Measurements from ENCODE around the gene RASGEF1B. TPM values are rescaled to one million over a fixed set of nuclear protein-coding genes. Genes with fewer than 3 reads are reported as not detected.

The RASGEF1B gene
- total RNA-seq, 1 experiment from 2014 or later, result 1.4 TPM

DNA sequence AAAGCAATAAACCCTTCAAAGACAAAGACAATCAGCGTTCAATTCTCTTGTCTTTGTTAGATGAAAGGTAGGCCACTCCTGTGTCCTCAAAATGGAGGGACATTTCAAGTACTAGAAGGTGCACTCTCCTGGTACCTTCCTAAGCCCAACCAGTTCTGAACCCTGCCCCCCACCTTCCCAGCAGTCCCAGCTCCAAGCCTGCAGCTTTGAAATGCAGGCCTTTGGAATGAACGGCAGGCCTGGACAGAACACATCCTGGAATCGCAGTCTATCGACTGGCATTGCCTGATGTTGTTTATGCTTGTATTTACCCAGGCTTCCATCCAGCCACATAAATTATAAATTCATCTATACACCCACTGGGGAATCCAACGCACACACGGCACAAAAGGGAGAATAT lies 47.4 kb downstream of the RASGEF1B start:
- H3K27ac ChIP-seq (ENCODE audit: low read length), result no peak overlapping the region
- no peaks in the 10 kb centered on the region for H3K27me3 ChIP-seq (ENCODE audit: low read length)
- intact Hi-C loops (cut with micrococcal nuclease), result loop anchor here (5.0 kb wide), 1 partner anchor 43 kb away; no protein-coding TSS in a partner anchor
- BruUV-seq (replicated peaks), result no TSS peak
- H3K9ac ChIP-seq (ENCODE audit: low read length), result no peak overlapping the region
- H2AFZ ChIP-seq (ENCODE audit: low read length), result no peak overlapping the region
- H3F3A ChIP-seq (ENCODE audit: low read length, unreplicated experiment), result no peaks in the 10 kb centered on the region
- no peak overlapping the region for H3K4me2 ChIP-seq (ENCODE audit: low read length)
- CTCF ChIA-PET, result no interaction called here
- DNase-seq (no peak), ATAC-seq (no peak)
- no peaks in the 10 kb centered on the region for H3K9me2 ChIP-seq (replicated peaks; ENCODE audit: low read length)
- H3K4me3 ChIP-seq (ENCODE audit: low read length), result no peak overlapping the region
- peaks cover 17% of the 10 kb centered on the region for H3K4me1 ChIP-seq (ENCODE audit: insufficient read depth, low read length)
- H3K36me3 ChIP-seq (ENCODE audit: low read depth, low read length), result no peaks in the 10 kb centered on the region
- POLR2A ChIA-PET (ENCODE audit: unreplicated experiment), result no interaction called here
- TF ChIP-seq CTCF (conservative IDR thresholded peaks at IDR 0.05; ENCODE audit: low read depth, low read length), result no peak
- no peak for TF ChIP-seq EZH2phosphoT487 (IDR thresholded peaks at IDR 0.05; ENCODE audit: borderline replicate concordance, low read length)
- TF ChIP-seq EZH2 (IDR thresholded peaks at IDR 0.05; ENCODE audit: low read length, unreplicated experiment), result no peak
- H3K79me2 ChIP-seq (ENCODE audit: low read length), result no peaks in the 10 kb centered on the region
- H4K20me1 ChIP-seq (ENCODE audit: low read length), result no peaks in the 10 kb centered on the region
- no peaks in the 10 kb centered on the region for H3K9me3 ChIP-seq (ENCODE audit: low read length)

DNA sequence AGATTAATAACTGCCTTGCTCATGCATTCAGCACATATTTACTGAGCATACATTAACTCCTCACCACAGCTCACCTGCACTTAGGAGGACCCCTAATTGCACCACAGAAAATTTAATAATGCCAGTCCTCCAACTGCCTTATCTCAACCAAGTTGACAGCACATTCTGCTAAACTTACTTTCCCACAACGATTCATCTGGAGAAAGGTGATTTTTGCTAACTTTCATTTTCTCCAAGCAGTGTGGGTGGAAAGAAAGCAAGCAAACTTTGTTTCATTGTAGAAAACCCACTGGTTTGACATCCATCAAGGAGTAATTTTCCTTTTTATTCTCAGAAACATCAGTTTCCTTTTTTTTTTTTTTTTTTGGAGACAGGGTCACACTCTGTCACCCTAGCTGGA lies 49.1 kb downstream of the RASGEF1B start:
- no peak for ATAC-seq
- no peaks in the 10 kb centered on the region for H3K79me2 ChIP-seq (ENCODE audit: low read length)
- no peak overlapping the region for H3K27ac ChIP-seq (ENCODE audit: low read length)
- no TSS peak for BruUV-seq (replicated peaks)
- intact Hi-C loops (cut with micrococcal nuclease), result loop anchor here (5.0 kb wide), 1 partner anchor 45 kb away; no protein-coding TSS in a partner anchor
- H3K4me1 ChIP-seq (ENCODE audit: insufficient read depth, low read length), result peaks cover 17% of the 10 kb centered on the region
- H3K9me3 ChIP-seq (ENCODE audit: low read length), result no peaks in the 10 kb centered on the region
- no peak for DNase-seq
- no peaks in the 10 kb centered on the region for H3K27me3 ChIP-seq (ENCODE audit: low read length)
- POLR2A ChIA-PET (ENCODE audit: unreplicated experiment), result no interaction called here
- H3F3A ChIP-seq (ENCODE audit: low read length, unreplicated experiment), result no peaks in the 10 kb centered on the region
- H4K20me1 ChIP-seq (ENCODE audit: low read length), result no peaks in the 10 kb centered on the region
- H3K9me2 ChIP-seq (replicated peaks; ENCODE audit: low read length), result no peaks in the 10 kb centered on the region
- H3K4me2 ChIP-seq (ENCODE audit: low read length), result no peak overlapping the region
- no peak overlapping the region for H3K9ac ChIP-seq (ENCODE audit: low read length)
- CTCF ChIA-PET, result no interaction called here
- no peak overlapping the region for H2AFZ ChIP-seq (ENCODE audit: low read length)
- no peaks in the 10 kb centered on the region for H3K36me3 ChIP-seq (ENCODE audit: low read depth, low read length)
- TF ChIP-seq EZH2phosphoT487 (IDR thresholded peaks at IDR 0.05; ENCODE audit: borderline replicate concordance, low read length), result no peak
- H3K4me3 ChIP-seq (ENCODE audit: low read length), result no peak overlapping the region

GRCh38 chr4:81421346-81422218 lies 50.1 kb downstream of the RASGEF1B start:
- H3K27me3 ChIP-seq (ENCODE audit: low read length), result no peaks in the 10 kb centered on the region
- H3K36me3 ChIP-seq (ENCODE audit: low read depth, low read length), result no peaks in the 10 kb centered on the region
- DNase-seq (peak; percentile 89), ATAC-seq (peak; percentile 98)
- no peaks in the 10 kb centered on the region for H3F3A ChIP-seq (ENCODE audit: low read length, unreplicated experiment)
- peaks cover 17% of the 10 kb centered on the region for H3K4me1 ChIP-seq (ENCODE audit: insufficient read depth, low read length)
- H2AFZ ChIP-seq (ENCODE audit: low read length), result no peak overlapping the region
- H3K9ac ChIP-seq (ENCODE audit: low read length), result no peak overlapping the region
- ChIA-PET POLR2A (ENCODE audit: unreplicated experiment) (no interaction called here), CTCF (no interaction called here)
- peak overlapping the region; percentile 56 for H3K4me2 ChIP-seq (ENCODE audit: low read length)
- no TSS peak for BruUV-seq (replicated peaks)
- H4K20me1 ChIP-seq (ENCODE audit: low read length), result no peaks in the 10 kb centered on the region
- H3K4me3 ChIP-seq (ENCODE audit: low read length), result no peak overlapping the region
- no peaks in the 10 kb centered on the region for H3K9me3 ChIP-seq (ENCODE audit: low read length)
- intact Hi-C loops (cut with micrococcal nuclease), result loop anchor here (1.0 to 5.0 kb wide), 2 partner anchors 31 to 46 kb away; no protein-coding TSS in a partner anchor
- peak overlapping the region; percentile 52 for H3K27ac ChIP-seq (ENCODE audit: low read length)
- TF ChIP-seq CTCF (conservative IDR thresholded peaks at IDR 0.05; ENCODE audit: low read depth, low read length) (no peak), EZH2 (IDR thresholded peaks at IDR 0.05; ENCODE audit: low read length, unreplicated experiment) (no peak), EZH2phosphoT487 (IDR thresholded peaks at IDR 0.05; ENCODE audit: borderline replicate concordance, low read length) (no peak)
- no peaks in the 10 kb centered on the region for H3K79me2 ChIP-seq (ENCODE audit: low read length)
- H3K9me2 ChIP-seq (replicated peaks; ENCODE audit: low read length), result no peaks in the 10 kb centered on the region

Data from PC-3 (cell line).